ENCODE measurements around the gene EFNA5.

DNA sequence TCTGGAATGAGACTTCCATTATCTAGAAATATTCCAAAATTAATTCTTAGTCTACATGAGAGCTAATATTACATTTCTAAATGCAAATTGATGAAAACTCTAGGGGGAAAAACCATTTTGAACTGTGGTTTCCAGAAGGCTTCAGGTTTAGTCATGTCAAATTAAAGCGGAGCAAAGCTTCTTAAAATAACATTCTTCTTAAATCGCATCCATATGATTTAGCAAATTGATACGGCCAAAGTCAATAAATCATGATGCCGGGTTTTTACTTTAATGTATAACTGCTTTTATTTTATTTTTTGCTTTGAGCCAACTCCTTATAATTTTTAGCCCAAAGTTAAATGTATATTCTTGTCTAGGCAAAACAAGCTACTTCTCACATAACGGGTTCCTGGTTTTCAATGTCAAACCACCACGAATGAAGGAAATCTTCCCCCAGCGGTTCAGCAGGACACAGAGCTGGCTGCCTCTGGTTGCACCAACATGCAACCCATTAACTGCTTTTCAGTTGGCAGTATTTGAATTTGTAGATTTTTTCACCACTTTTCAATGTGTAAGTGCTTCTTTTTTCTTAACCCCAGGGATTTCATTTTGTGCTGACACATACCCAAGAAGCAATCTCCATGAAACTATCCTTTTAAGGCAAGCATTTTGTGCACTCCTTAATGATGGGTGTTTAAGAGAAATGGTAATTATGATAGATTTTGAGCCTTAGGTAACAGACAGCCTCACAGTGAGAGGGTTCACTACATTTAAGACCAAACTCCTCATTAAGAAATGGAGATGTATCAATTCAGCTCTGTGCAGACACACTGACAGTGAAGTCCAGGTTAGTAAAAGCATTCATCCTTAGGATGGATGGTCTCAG lies 35.5 kb downstream of the EFNA5 start:
- TF ChIP-seq POLR2A (IDR thresholded peaks at IDR 0.05; ENCODE audit: low read length) (no peak), GATA1 (IDR thresholded peaks at IDR 0.05; ENCODE audit: low read depth, low read length) (no peak)

Data from erythroblast (primary cell).